WTC11 (cell line): Measurements from ENCODE around the gene TXNRD1.

Experiments used
- ESRRA ChIP-seq: sonication (generic); formaldehyde crosslinking; IDR thresholded peaks from 2 replicates; pipeline ENCODE4 v1.8.1; 2022; ENCODE audit warnings: mild to moderate bottlenecking, missing genetic modification reagents, borderline replicate concordance
- NFATC4 ChIP-seq: fragments of 250-450 bp; sonication (Bioruptor Pico); IDR thresholded peaks from 2 replicates; pipeline ENCODE4 v1.9.0; 2021; ENCODE audit warnings: mild to moderate bottlenecking
- TCF7 ChIP-seq: sonication (generic); formaldehyde crosslinking; IDR thresholded peaks from 2 replicates; pipeline ENCODE4 v1.8.0; 2022; ENCODE audit warnings: mild to moderate bottlenecking, low read depth, missing genetic modification reagents, moderate library complexity
- ZBTB21 ChIP-seq: sonication (generic); formaldehyde crosslinking; IDR thresholded peaks from 2 replicates; pipeline ENCODE4 v1.8.1; 2023; ENCODE audit warnings: mild to moderate bottlenecking, missing genetic modification reagents, borderline replicate concordance
- ZBTB43 ChIP-seq: sonication (generic); formaldehyde crosslinking; IDR thresholded peaks from 2 replicates; pipeline ENCODE4 v1.8.1; 2023; ENCODE audit warnings: mild to moderate bottlenecking, missing genetic modification reagents
- TF ChIP-seq, protein P1 (sequence below): fragments of 200-600 bp; IDR thresholded peaks from 2 replicates; pipeline ENCODE4 v1.8.0; 2022; ENCODE audit warnings: antibody characterized with exemption

GRCh38 chr12:104356231-104357115 lies 140.9 kb downstream of the TXNRD1 start:
- TF ChIP-seq ZBTB21 (CRISPR knock-in tag) (no peak), NFATC4 (CRISPR knock-in tag) (no peak), ZBTB43 (CRISPR knock-in tag) (no peak), ESRRA (no peak), TCF7 (CRISPR knock-in tag) (no peak)
- TF ChIP-seq, protein P1, sequence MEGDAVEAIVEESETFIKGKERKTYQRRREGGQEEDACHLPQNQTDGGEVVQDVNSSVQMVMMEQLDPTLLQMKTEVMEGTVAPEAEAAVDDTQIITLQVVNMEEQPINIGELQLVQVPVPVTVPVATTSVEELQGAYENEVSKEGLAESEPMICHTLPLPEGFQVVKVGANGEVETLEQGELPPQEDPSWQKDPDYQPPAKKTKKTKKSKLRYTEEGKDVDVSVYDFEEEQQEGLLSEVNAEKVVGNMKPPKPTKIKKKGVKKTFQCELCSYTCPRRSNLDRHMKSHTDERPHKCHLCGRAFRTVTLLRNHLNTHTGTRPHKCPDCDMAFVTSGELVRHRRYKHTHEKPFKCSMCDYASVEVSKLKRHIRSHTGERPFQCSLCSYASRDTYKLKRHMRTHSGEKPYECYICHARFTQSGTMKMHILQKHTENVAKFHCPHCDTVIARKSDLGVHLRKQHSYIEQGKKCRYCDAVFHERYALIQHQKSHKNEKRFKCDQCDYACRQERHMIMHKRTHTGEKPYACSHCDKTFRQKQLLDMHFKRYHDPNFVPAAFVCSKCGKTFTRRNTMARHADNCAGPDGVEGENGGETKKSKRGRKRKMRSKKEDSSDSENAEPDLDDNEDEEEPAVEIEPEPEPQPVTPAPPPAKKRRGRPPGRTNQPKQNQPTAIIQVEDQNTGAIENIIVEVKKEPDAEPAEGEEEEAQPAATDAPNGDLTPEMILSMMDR: no peak
